Esophagus squamous epithelium (tissue), 4 donors: ENCODE measurements around the gene HIPK2.

Source experiments
- CTCF ChIP-seq, 6 experiments: fragments of 450-650 bp in 4 of 6; fragments of 200-600 bp in 2 of 6; sonication (generic) in 2 of 6; IDR thresholded peaks; one replicate each; pipeline ENCODE4 v1.5.1; 2016 to 2019; ENCODE audit warnings: antibody characterized with exemption in 6 of 6, mild to moderate bottlenecking in 4 of 6, moderate library complexity in 4 of 6
- POLR2A ChIP-seq, 4 donors: fragments of 450-650 bp; IDR thresholded peaks; one replicate each; pipeline ENCODE4 v1.6.1; 2017; ENCODE audit warnings: antibody characterized with exemption in 4 of 4, mild to moderate bottlenecking in 4 of 4, moderate library complexity in 3 of 4

GRCh38 chr7:139585042-139585441 lies 192.8 kb downstream of the HIPK2 start:
- TF ChIP-seq POLR2A (IDR thresholded peaks at IDR 0.05) = no peak
- no peak for TF ChIP-seq CTCF (IDR thresholded peaks at IDR 0.05)
